ENCODE measurements around the gene NBPF11.

DNA sequence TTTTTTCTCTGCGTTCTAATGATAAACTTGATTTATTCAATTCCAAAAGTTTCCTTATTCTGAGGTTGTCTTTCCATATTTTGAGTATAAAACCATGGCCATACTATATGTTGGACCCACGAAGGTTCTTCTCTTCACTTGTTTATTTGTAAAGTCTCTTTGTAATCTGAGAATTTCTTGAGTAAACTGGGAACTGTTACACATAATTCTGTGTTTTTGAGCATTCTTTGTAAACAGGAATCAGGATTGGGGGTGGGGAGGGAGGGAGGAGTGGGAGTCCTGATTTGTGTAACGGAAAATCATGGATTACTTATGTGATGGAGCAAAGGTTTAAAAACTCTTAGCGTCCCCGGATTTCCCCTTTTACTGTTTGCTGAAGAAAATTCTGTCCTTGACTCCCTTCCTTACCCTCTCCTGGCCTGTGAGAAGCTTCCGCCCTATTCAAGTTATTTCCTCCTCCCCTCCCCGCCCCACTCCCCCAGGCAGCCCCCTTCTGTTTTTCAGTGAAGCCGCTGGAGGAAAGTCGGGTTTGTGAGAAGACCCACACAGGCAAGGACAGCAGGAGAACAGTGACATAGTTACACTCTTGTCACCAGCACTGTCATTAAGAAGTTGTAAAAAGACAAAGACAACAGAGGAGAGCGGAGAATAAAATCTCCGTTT is 6.4 kb upstream of the NBPF11 start:
- TF ChIP-seq ZSCAN20 (CRISPR knock-in tag; IDR thresholded peaks at IDR 0.05) (no peak), FOSB (CRISPR knock-in tag; IDR thresholded peaks at IDR 0.05) (no peak), POLR2A (IDR thresholded peaks at IDR 0.05; ENCODE audit: low read length) (no peak), PHF8 (IDR thresholded peaks at IDR 0.05; ENCODE audit: borderline replicate concordance, low read depth) (no peak), CEBPB (IDR thresholded peaks at IDR 0.05) (no peak), EHMT2 (IDR thresholded peaks at IDR 0.05; ENCODE audit: low read depth) (no peak), SMC3 (IDR thresholded peaks at IDR 0.05) (no peak), RNF2 (IDR thresholded peaks at IDR 0.05; ENCODE audit: borderline replicate concordance, low read depth) (no peak), ZFP36 (IDR thresholded peaks at IDR 0.05; ENCODE audit: borderline replicate concordance, partially characterized antibody) (no peak)
- TF ChIP-seq, protein P1, sequence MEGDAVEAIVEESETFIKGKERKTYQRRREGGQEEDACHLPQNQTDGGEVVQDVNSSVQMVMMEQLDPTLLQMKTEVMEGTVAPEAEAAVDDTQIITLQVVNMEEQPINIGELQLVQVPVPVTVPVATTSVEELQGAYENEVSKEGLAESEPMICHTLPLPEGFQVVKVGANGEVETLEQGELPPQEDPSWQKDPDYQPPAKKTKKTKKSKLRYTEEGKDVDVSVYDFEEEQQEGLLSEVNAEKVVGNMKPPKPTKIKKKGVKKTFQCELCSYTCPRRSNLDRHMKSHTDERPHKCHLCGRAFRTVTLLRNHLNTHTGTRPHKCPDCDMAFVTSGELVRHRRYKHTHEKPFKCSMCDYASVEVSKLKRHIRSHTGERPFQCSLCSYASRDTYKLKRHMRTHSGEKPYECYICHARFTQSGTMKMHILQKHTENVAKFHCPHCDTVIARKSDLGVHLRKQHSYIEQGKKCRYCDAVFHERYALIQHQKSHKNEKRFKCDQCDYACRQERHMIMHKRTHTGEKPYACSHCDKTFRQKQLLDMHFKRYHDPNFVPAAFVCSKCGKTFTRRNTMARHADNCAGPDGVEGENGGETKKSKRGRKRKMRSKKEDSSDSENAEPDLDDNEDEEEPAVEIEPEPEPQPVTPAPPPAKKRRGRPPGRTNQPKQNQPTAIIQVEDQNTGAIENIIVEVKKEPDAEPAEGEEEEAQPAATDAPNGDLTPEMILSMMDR (IDR thresholded peaks at IDR 0.05), result no peak
- TF ChIP-seq, protein P2, sequence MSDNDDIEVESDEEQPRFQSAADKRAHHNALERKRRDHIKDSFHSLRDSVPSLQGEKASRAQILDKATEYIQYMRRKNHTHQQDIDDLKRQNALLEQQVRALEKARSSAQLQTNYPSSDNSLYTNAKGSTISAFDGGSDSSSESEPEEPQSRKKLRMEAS (IDR thresholded peaks at IDR 0.05), result no peak
